Subcutaneous adipose tissue (tissue), 4 donors: ENCODE results near the gene DNAJB13. TPM values are rescaled to one million over a fixed set of nuclear protein-coding genes. Genes with fewer than 3 reads are reported as not detected.

ENCODE experiments used
- CTCF ChIP-seq: fragments of 450-650 bp; IDR thresholded peaks from one replicate; pipeline ENCODE4 v1.5.1; 2016; ENCODE audit warnings: low read depth, mild to moderate bottlenecking, control low read depth, antibody characterized with exemption, moderate library complexity
- total RNA-seq, 4 donors: library from RNA; depleted of rRNA; stranded (reverse); fragments of >200 nt; gene quantifications; one replicate each; pipeline ENCODE4 v1.1.0, GENCODE V29; 2016

DNAJB13 gene
- total RNA-seq, 4 donors from 2014 or later = not detected

- no peak for TF ChIP-seq CTCF
Observed at GRCh38 chr11:74015919-74016684, 65.3 kb downstream of the DNAJB13 start.

GRCh38 chr11:74017631-74018030, 66.8 kb downstream of the DNAJB13 start:
- TF ChIP-seq CTCF = no peak

- TF ChIP-seq CTCF = no peak
Observed at GRCh38 chr11:74018331-74019005, 67.6 kb downstream of the DNAJB13 start.

GRCh38 chr11:74019104-74019738, 68.4 kb downstream of the DNAJB13 start:
- TF ChIP-seq CTCF = no peak

- no peak for TF ChIP-seq CTCF
Observed at GRCh38 chr11:74019860-74020259, 69.0 kb downstream of the DNAJB13 start.

Other genes starting within 250 kb of the DNAJB13 start
- gene RAB6A, start 190.0 kb upstream of the DNAJB13 start, total RNA-seq = 100 to 1,000 TPM in 3 of 4 donors, 10 to 100 TPM in 1; 96.9 to 145 (median 118) TPM
- gene MRPL48, start 163.2 kb upstream of the DNAJB13 start, total RNA-seq = 10 to 100 TPM in 3 of 4 donors, 1 to 10 TPM in 1; 8.2 to 12.4 (median 10.6) TPM
- 10 to 100 TPM; 41.4 to 69.0 (median 53.8) TPM for gene COA4, start 74.2 kb upstream of the DNAJB13 start, total RNA-seq
- 10 to 100 TPM in 3 of 4 donors, 1 to 10 TPM in 1; 8.2 to 28.4 (median 20.6) TPM for gene PAAF1, start 74.0 kb upstream of the DNAJB13 start, total RNA-seq
- 100 to 1,000 TPM in 2 of 4 donors, 10 to 100 TPM in 2; 43.6 to 127 (median 110) TPM for gene UCP2, start 31.8 kb downstream of the DNAJB13 start, total RNA-seq
- gene UCP3, start 58.1 kb downstream of the DNAJB13 start, total RNA-seq = 1 to 10 TPM in 1 of 4 donors, under 1 TPM in 3; 0.44 to 1.7 (median 0.78) TPM
- gene C2CD3, start 220.0 kb downstream of the DNAJB13 start, total RNA-seq = 10 to 100 TPM; 15.6 to 33.8 (median 17.5) TPM
- 10 to 100 TPM; 15.0 to 26.3 (median 19.6) TPM for gene PPME1, start 220.3 kb downstream of the DNAJB13 start, total RNA-seq